Upper lobe of left lung (tissue), 6 donors: ENCODE data around the gene VAV2. TPM values are rescaled to one million over a fixed set of nuclear protein-coding genes. Genes with fewer than 3 reads are reported as not detected.

Source experiments
- ATAC-seq, 2 donors: fragments of 200-7000 bp; cut with Tn5 transposase; one replicate each; pipeline ENCODE4 v1.9.1; 2022; ENCODE audit warnings: mild to moderate bottlenecking in 2 of 2, moderate library complexity in 2 of 2; ENCODE audit not compliant: low FRiP score in 2 of 2
- DNase-seq, 2 donors: peaks; one replicate each; pipeline ENCODE4 v3.0.0-alpha.2; 2019 to 2020
- H3K27ac ChIP-seq, 4 donors: fragments of 200-600 bp; sonication (generic); one replicate each; pipeline ENCODE4 v1.5.1; 2016 to 2019
- H3K27me3 ChIP-seq, 4 donors: fragments of 200-600 bp; sonication (generic); one replicate each; pipeline ENCODE4 v1.5.1; 2017 to 2019
- H3K36me3 ChIP-seq, 4 donors: fragments of 200-600 bp; sonication (generic); one replicate each; pipeline ENCODE4 v1.5.1; 2016 to 2019
- H3K4me1 ChIP-seq, 4 donors: fragments of 200-600 bp; sonication (generic); one replicate each; pipeline ENCODE4 v1.5.1; 2018 to 2019
- H3K4me3 ChIP-seq, 4 donors: fragments of 200-600 bp; sonication (generic); one replicate each; pipeline ENCODE4 v1.5.1; 2017 to 2019; ENCODE audit warnings: mild to moderate bottlenecking in 2 of 4, moderate library complexity in 1 of 4
- H3K9me3 ChIP-seq, 4 donors: fragments of 200-600 bp; sonication (generic); one replicate each; pipeline ENCODE4 v1.5.1; 2018 to 2019
- CTCF ChIP-seq, 6 experiments: fragments of 450-650 bp in 4 of 6; fragments of 200-600 bp in 2 of 6; sonication (generic) in 2 of 6; IDR thresholded peaks; one replicate each; pipeline ENCODE4 v1.5.1; 2016 to 2019; ENCODE audit warnings: antibody characterized with exemption in 6 of 6
- EP300 ChIP-seq, 4 donors: sonication (generic); formaldehyde crosslinking; IDR thresholded peaks; one replicate each; pipeline ENCODE4 v1.5.1; 2017; ENCODE audit warnings: antibody characterized with exemption in 4 of 4, control low read depth in 2 of 4
- POLR2A ChIP-seq, 4 donors: fragments of 450-650 bp; IDR thresholded peaks; one replicate each; pipeline ENCODE4 v1.5.1; 2016 to 2017; ENCODE audit warnings: antibody characterized with exemption in 4 of 4, mild to moderate bottlenecking in 2 of 4
- POLR2AphosphoS5 ChIP-seq, 2 donors: sonication (generic); formaldehyde crosslinking; IDR thresholded peaks; one replicate each; pipeline ENCODE4 v1.5.1; 2017; ENCODE audit warnings: antibody characterized with exemption in 2 of 2
- WGBS, 2 donors: methylation state at CpG; one replicate each; pipeline ENCODE4 v1.1.5; 2017 to 2018; 5-methylcytosine and 5-hydroxymethylcytosine counted together
- total RNA-seq, 6 donors: library from RNA; depleted of rRNA in 4 of 6; stranded (reverse); fragments of >200 nt in 4 of 6; gene quantifications; one replicate each; pipeline versions ENCODE4 v1.1.0 to v1.2.1, GENCODE V29; 2016 to 2021
- donor health status: DM: no; HTN: no; CAD: no; lungs with moderate emphysema.
- donor health status: DM: no; HTN: yes; CAD: no; lungs with severe emphysema.

VAV2 gene
- total RNA-seq, 6 donors from 2014 or later, result 12.0 to 38.8 (median 22.0) TPM

GRCh38 chr9:133870598-133871595 lies 121.2 kb downstream of the VAV2 start:
- Histone ChIP-seq H3K4me1 (peaks cover 15 to 34% (median 26%) of the 10 kb centered on the region in 4 donors), H3K36me3 (no peaks in the 10 kb centered on the region), H3K27ac (no peak overlapping the region), H3K4me3 (no peak overlapping the region), H3K9me3 (no peaks in the 10 kb centered on the region), H3K27me3 (no peaks in the 10 kb centered on the region)
- DNase-seq, result no peak
- 88 to 91% methylated on average over 12 of the region's 12 CpGs for WGBS, 2 donors
- no peak for ATAC-seq
- TF ChIP-seq POLR2AphosphoS5 (IDR thresholded peaks at IDR 0.05), result no peak
- TF ChIP-seq CTCF (IDR thresholded peaks at IDR 0.05), result no peak
- TF ChIP-seq POLR2A (IDR thresholded peaks at IDR 0.05), result no peak
- no peak for TF ChIP-seq EP300 (IDR thresholded peaks at IDR 0.05)

DNA sequence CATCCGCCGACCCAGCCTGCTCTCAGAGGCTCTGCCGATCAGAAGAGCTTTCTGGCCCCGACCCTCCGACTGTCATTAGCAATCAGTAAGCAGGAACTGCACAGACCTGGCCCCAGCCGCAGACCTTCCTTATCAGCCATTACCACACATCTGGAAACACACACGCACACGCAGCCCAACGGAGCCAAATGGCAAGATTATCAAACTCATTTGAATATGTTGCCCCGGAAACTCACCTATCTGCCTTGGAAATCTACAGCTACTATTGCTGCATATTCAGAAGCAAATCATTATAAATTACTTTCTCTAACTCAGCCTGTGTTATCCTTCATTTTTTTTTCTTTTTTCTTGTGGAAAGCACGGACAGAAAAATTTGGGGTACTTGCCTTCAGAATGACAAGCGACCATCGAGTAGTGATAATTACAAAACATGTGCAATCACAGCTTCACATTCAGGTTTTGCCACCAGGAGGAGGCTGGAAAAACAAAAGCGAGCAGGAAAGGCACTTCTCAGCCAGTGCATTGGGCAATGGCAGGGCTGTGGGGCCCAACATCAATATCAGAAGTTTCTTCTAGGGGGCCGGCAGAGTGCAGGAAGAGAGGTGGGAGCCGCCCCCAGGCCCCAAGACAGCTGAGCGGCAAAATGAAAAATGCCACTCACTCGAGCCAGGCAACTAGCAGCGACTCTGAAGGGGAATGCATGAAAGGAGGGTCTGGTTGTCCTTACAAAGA lies 122.3 kb downstream of the VAV2 start:
- TF ChIP-seq CTCF (IDR thresholded peaks at IDR 0.05), result no peak
- TF ChIP-seq POLR2AphosphoS5 (IDR thresholded peaks at IDR 0.05), result no peak
- no peak for TF ChIP-seq POLR2A (IDR thresholded peaks at IDR 0.05)
- TF ChIP-seq EP300 (IDR thresholded peaks at IDR 0.05), result no peak
- 34 to 44% methylated on average over 19 of the region's 19 CpGs for WGBS, 2 donors
- Histone ChIP-seq H3K36me3 (no peaks in the 10 kb centered on the region), H3K27ac (no peak overlapping the region), H3K9me3 (peaks cover 0 to 2% (median 0%) of the 10 kb centered on the region in 4 donors), H3K4me3 (no peak overlapping the region), H3K27me3 (no peaks in the 10 kb centered on the region), H3K4me1 (peaks cover 15 to 34% (median 26%) of the 10 kb centered on the region in 4 donors)
- DNase-seq (no peak), ATAC-seq (no peak)

DNA sequence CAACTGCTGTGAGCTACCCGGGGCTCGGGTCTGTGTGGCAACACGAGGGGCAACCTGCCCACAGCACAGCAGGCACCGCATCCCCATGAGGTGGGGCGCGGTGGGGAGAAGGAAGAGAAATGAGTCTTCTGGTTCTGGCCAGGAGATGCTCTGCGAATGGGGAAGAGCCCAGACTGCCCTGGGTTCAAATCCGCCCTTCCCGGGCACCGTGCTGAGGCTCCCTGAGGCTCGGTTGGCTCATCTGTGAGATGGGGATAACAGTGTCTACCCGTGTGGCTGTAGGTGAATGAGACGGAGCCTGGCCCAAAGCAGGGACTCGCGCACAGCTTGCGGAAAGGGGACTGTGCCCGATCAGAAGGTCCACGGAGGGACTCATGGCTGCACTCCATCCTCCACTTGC lies 123.9 kb downstream of the VAV2 start:
- ATAC-seq, result no peak

DNA sequence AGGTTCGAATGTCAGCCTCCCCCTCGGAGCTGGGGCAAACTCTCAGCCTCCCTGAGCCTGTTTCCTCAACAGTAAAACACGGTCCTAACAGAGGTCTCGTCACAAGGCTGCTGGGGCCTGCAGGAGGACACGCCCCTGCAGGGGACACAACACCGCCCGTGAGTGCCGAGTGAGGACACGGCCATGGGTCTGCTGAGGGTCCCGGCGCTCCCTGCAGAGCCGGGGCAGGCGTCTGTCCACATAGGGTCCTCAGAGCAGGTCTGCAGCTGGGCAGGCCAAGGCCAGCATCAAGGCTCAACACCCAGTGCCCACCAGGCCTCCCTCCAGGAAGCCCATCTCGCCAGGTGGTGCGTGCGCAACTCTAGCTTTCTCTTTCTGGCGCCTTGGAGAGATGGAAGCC lies 125.2 kb downstream of the VAV2 start:
- Histone ChIP-seq H3K9me3 (peaks cover 0 to 2% (median 0%) of the 10 kb centered on the region in 4 donors), H3K4me1 (peaks cover 7 to 32% (median 14%) of the 10 kb centered on the region in 4 donors), H3K36me3 (no peaks in the 10 kb centered on the region), H3K4me3 (no peak overlapping the region), H3K27me3 (no peaks in the 10 kb centered on the region), H3K27ac (no peak overlapping the region)
- ATAC-seq (no peak), DNase-seq (peak in 1 of 2 donors; percentile 61)
- TF ChIP-seq POLR2A (IDR thresholded peaks at IDR 0.05), result no peak
- TF ChIP-seq EP300 (IDR thresholded peaks at IDR 0.05), result no peak
- no peak for TF ChIP-seq POLR2AphosphoS5 (IDR thresholded peaks at IDR 0.05)
- TF ChIP-seq CTCF (IDR thresholded peaks at IDR 0.05), result no peak
- WGBS, 2 donors, result 94 to 97% methylated on average over 6 to 12 of the region's 17 CpGs

More for the DNA sequence above, 123.9 kb downstream of the VAV2 start:
- H3K4me1 ChIP-seq, result peaks cover 7 to 24% (median 14%) of the 10 kb centered on the region in 4 donors
- DNase-seq, result no peak
- H3K27me3 ChIP-seq, result no peaks in the 10 kb centered on the region
- peaks cover 0 to 2% (median 0%) of the 10 kb centered on the region in 4 donors for H3K9me3 ChIP-seq
- H3K4me3 ChIP-seq, result no peak overlapping the region
- no peak for TF ChIP-seq POLR2A (IDR thresholded peaks at IDR 0.05)
- H3K36me3 ChIP-seq, result no peaks in the 10 kb centered on the region
- no peak overlapping the region for H3K27ac ChIP-seq
- WGBS, 2 donors, result 96 to 99% methylated on average over 17 to 18 of the region's 18 CpGs

DNA sequence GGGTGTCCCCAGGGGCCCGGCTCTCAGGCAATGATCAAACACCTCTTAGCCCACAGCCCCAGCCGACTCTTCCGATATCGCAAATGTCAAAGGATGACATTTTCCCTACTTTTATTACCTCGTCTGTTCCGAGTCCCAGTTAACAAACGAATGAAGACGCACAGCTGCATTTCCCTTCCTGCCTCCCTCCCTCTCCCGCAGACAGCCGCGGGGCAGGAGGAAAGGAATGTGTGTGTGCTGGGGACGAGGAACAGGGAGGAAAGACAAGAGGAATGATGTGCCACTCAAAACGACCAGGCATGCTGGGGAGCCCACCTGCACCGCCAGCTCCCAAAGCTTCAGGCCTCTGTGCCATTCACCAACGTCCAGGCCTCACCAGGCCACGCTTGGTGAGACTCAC lies 128.1 kb downstream of the VAV2 start:
- Histone ChIP-seq H3K4me3 (no peak overlapping the region), H3K4me1 (peaks cover 3 to 21% (median 10%) of the 10 kb centered on the region in 4 donors), H3K9me3 (peaks cover 0 to 2% (median 0%) of the 10 kb centered on the region in 4 donors), H3K36me3 (peaks cover 0 to 8% (median 2%) of the 10 kb centered on the region in 4 donors), H3K27ac (peak overlapping the region; percentile 62 to 84 (median 72)), H3K27me3 (no peaks in the 10 kb centered on the region)
- ATAC-seq (no peak), DNase-seq (no peak)
- 64 to 80% methylated on average over 13 to 16 of the region's 16 CpGs for WGBS, 2 donors
- no peak for TF ChIP-seq POLR2AphosphoS5 (IDR thresholded peaks at IDR 0.05)
- no peak for TF ChIP-seq POLR2A (IDR thresholded peaks at IDR 0.05)
- no peak for TF ChIP-seq EP300 (IDR thresholded peaks at IDR 0.05)
- no peak for TF ChIP-seq CTCF (IDR thresholded peaks at IDR 0.05)
